HEK293T (cell line): ENCODE results near the gene NARF.

Source experiments
- BHLHE40 ChIP-seq: fragments of 450-650 bp; IDR thresholded peaks from 2 replicates; pipeline ENCODE4 v1.6.1; 2016; ENCODE audit warnings: mild to moderate bottlenecking, moderate library complexity, borderline replicate concordance
- FOXK2 ChIP-seq: fragments of 450-650 bp; IDR thresholded peaks from 2 replicates; pipeline ENCODE4 v1.6.1; 2016; ENCODE audit warnings: mild to moderate bottlenecking
- HDGF ChIP-seq: fragments of 450-650 bp; IDR thresholded peaks from 2 replicates; pipeline ENCODE4 v1.6.1; 2017; ENCODE audit warnings: antibody characterized with exemption, borderline replicate concordance

DNA sequence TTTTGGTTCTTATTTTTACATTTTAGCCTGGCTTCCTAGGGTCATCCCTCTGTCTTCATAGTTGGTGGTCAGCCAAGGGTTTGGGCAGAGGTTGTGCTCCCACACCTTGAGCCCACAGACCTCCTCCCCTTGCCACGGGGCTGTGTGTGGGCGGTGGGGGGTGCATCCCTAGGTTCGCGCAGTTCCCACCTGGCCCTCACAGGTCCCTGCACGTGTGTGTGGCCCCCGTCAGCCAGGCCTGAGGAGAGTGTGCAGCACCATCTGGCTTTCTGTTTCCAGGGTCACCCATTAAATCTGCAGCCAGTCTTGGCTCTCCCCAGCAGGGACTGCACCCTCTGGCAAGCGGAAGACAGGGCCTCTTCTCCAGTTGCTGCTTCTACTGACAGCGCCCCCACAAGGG lies 26.5 kb upstream of the NARF start:
- TF ChIP-seq FOXK2 (no peak), BHLHE40 (no peak), HDGF (no peak)
